Fibroblast of villous mesenchyme (primary cell): ENCODE results near the gene CYTH2. TPM values are rescaled to one million over a fixed set of nuclear protein-coding genes. Genes with fewer than 3 reads are reported as not detected.

Experiments
- DNase-seq: peaks from one replicate; pipeline ENCODE4 v3.0.0-alpha.2; 2010; ENCODE audit warnings: low read depth
- H3K4me3 ChIP-seq: 2 replicates; pipeline ENCODE4 v1.5.1; 2011; ENCODE audit warnings: low read depth, mild to moderate bottlenecking, low read length
- total RNA-seq: library from RNA; depleted of rRNA; stranded (reverse); fragments of >200 nt; gene quantifications from 2 replicates; pipeline ENCODE4 v1.2.3, GENCODE V29; 2012
- TF ChIP-seq, protein P1 (sequence below): IDR thresholded peaks from 2 replicates; pipeline ENCODE4 v1.5.1; 2012; ENCODE audit warnings: low read depth, mild to moderate bottlenecking, low read length; ENCODE audit not compliant: insufficient read depth

Gene CYTH2
- total RNA-seq, 1 donor, result 31.1 TPM

DNA sequence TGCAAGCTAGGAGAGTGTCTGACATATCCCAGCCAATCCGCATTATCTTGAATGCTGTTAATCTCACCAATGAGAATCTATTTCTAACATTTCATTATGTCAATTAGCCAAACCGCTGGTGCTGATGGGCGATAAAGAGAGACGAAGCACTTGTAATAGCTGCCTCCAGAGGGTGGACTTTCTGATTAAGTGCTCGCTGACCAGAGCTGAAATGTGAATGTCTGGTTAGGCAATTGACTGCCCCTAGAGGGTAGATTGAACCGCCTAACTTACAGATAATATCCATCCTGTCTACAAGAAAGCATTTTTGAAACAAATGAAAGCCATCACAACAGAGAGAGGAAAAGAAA, 23.9 kb upstream of the CYTH2 start:
- H3K4me3 ChIP-seq, result peak overlapping the region; percentile 95
- TF ChIP-seq, protein P1, sequence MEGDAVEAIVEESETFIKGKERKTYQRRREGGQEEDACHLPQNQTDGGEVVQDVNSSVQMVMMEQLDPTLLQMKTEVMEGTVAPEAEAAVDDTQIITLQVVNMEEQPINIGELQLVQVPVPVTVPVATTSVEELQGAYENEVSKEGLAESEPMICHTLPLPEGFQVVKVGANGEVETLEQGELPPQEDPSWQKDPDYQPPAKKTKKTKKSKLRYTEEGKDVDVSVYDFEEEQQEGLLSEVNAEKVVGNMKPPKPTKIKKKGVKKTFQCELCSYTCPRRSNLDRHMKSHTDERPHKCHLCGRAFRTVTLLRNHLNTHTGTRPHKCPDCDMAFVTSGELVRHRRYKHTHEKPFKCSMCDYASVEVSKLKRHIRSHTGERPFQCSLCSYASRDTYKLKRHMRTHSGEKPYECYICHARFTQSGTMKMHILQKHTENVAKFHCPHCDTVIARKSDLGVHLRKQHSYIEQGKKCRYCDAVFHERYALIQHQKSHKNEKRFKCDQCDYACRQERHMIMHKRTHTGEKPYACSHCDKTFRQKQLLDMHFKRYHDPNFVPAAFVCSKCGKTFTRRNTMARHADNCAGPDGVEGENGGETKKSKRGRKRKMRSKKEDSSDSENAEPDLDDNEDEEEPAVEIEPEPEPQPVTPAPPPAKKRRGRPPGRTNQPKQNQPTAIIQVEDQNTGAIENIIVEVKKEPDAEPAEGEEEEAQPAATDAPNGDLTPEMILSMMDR, result peak; percentile 75
- DNase-seq, result peak; percentile 94

- peak; percentile 95 for DNase-seq
- H3K4me3 ChIP-seq, result peak within 1 kb of the TSS; percentile 95
- TF ChIP-seq, protein P1, result peak; percentile 15
Measured at GRCh38 chr19:48445606-48446481, 23.3 kb upstream of the CYTH2 start, which contains the start of gene GRWD1. GRWD1 (plus strand) TSS chr19:48445983; CDS start chr19:48446006, 23 bp downstream.

- TF ChIP-seq, protein P1, result no peak
- DNase-seq, result no peak
- H3K4me3 ChIP-seq, result peak overlapping the region; percentile 95
Measured at GRCh38 chr19:48446579-48446978, 22.6 kb upstream of the CYTH2 start.

- no peak overlapping the region for H3K4me3 ChIP-seq
- no peak for DNase-seq
- TF ChIP-seq, protein P1, result no peak
Measured at GRCh38 chr19:48448563-48448962, 20.6 kb upstream of the CYTH2 start.

GRCh38 chr19:48450441-48450840, 18.7 kb upstream of the CYTH2 start:
- no peak for DNase-seq
- TF ChIP-seq, protein P1, result no peak

DNA sequence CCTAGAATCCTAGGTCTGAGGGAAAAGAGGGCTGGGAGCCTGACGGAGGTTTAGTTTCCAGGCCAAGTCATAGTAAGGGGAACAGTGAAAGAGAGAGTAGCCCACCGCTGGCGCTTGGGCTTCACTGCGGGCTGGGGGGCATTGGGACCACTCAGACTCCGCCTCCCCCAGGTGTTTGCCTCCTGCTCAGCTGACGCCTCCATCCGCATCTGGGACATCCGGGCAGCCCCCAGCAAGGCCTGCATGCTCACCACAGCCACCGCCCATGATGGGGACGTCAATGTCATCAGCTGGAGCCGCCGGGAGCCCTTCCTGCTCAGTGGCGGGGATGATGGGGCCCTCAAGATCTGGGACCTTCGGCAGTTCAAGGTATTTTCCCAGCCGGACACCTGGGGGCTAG, 18.3 kb upstream of the CYTH2 start:
- DNase-seq, result no peak
- TF ChIP-seq, protein P1, result no peak
- no peak overlapping the region for H3K4me3 ChIP-seq

More at GRCh38 chr19:48450441-48450840, 18.7 kb upstream of the CYTH2 start:
- H3K4me3 ChIP-seq, result no peak overlapping the region
